Heart left ventricle (tissue), 16 donors: Measurements from ENCODE around the gene OR4B1. TPM values are rescaled to one million over a fixed set of nuclear protein-coding genes. Genes with fewer than 3 reads are reported as not detected.
A peak's percentile ranks its signal among the peaks of the same experiment; 100 is the strongest.
"Not testable (repeated sequence)": the region's sequence is repeated elsewhere in the genome, so short reads cannot be mapped to it uniquely, and the experiment has no call there.

Source experiments
- ATAC-seq, 4 donors: fragments of 200-7000 bp; cut with Tn5 transposase; one replicate each; pipeline ENCODE4 v1.9.1; 2020 to 2022; ENCODE audit warnings: moderate library complexity in 4 of 4, mild to moderate bottlenecking in 3 of 4, moderate number of reproducible peaks in 1 of 4
- DNase-seq, 5 donors: peaks; one replicate each; pipeline ENCODE4 v3.0.0-alpha.2; 2020
- H3K27ac ChIP-seq, 12 donors: fragments of 200-600 bp; sonication (generic) in 4 of 12; one replicate each; pipeline versions ENCODE4 v1.5.0 to v1.8.0; 2016 to 2022; ENCODE audit warnings: mild to moderate bottlenecking in 2 of 12
- H3K27me3 ChIP-seq, 9 donors: fragments of 200-600 bp; sonication (generic) in 2 of 9; one replicate each; pipeline versions ENCODE4 v1.5.1 to v1.8.0; 2016 to 2022; ENCODE audit warnings: mild to moderate bottlenecking in 3 of 9
- H3K36me3 ChIP-seq, 9 donors: fragments of 200-600 bp; sonication (generic) in 2 of 9; one replicate each; pipeline versions ENCODE4 v1.5.0 to v1.8.0; 2018 to 2022; ENCODE audit warnings: mild to moderate bottlenecking in 2 of 9
- H3K4me1 ChIP-seq, 12 donors: fragments of 200-600 bp; sonication (generic) in 4 of 12; one replicate each; pipeline versions ENCODE4 v1.5.0 to v1.8.0; 2016 to 2022; ENCODE audit warnings: mild to moderate bottlenecking in 3 of 12
- H3K4me3 ChIP-seq, 12 donors: fragments of 200-600 bp; sonication (generic) in 4 of 12; one replicate each; pipeline versions ENCODE4 v1.5.0 to v1.8.0; 2017 to 2022; ENCODE audit warnings: mild to moderate bottlenecking in 9 of 12, moderate library complexity in 4 of 12
- H3K9me3 ChIP-seq, 12 donors: fragments of 200-600 bp; sonication (generic) in 4 of 12; one replicate each; pipeline versions ENCODE4 v1.5.0 to v1.8.0; 2016 to 2022; ENCODE audit warnings: mild to moderate bottlenecking in 1 of 12
- CTCF ChIP-seq, 12 donors: fragments of 200-600 bp; sonication (generic) in 4 of 12; IDR thresholded peaks; one replicate each; pipeline versions ENCODE4 v1.5.0 to v1.8.0; 2018 to 2022; ENCODE audit warnings: antibody characterized with exemption in 12 of 12, mild to moderate bottlenecking in 5 of 12
- POLR2A ChIP-seq, 2 donors: fragments of 450-650 bp; IDR thresholded peaks; one replicate each; pipeline ENCODE4 v1.6.1; 2017; ENCODE audit warnings: antibody characterized with exemption in 2 of 2, mild to moderate bottlenecking in 2 of 2, moderate library complexity in 2 of 2
- WGBS, 4 donors: extraction: QIAGEN DNeasy Blood & Tissue Kit in 2 of 4; methylation state at CpG; one replicate each; pipeline versions ENCODE4 v1.1.5 to v1.1.7; 2013 to 2018; 5-methylcytosine and 5-hydroxymethylcytosine counted together
- intact Hi-C, 10 donors: fragments of 100-400 bp; cut with DNase I; formaldehyde crosslinking; loops; one replicate each; pipeline versions ENCODE4 v1.11.1 to v1.14.2; 2022
- polyA plus RNA-seq, 2 donors: library from polyadenylated mRNA; stranded (reverse); fragments of 200-250 nt; gene quantifications; one replicate each; pipeline ENCODE4 v1.2.3, GENCODE V29; 2013
- total RNA-seq, 9 donors: library from RNA; depleted of rRNA in 2 of 9; stranded (reverse); fragments of >200 nt in 2 of 9; fragmentation: NEBNext Ultra II Directional in 3 of 9; extraction: Animal tissue kit (Norgen Biotek cat#: 25700) in 3 of 9; gene quantifications; one replicate each; pipeline versions ENCODE4 v1.1.0 to v1.2.4, GENCODE V29; 2016 to 2023
- donor health status: ischemic (EF 13 %, LVEDD 7.1; RV severe dilation, severe dysfunction).
- donor health status: healthy with polysubstance abuse.
- donor health status: DM: no; HTN: yes; CAD: no.
- donor health status: DM: no; HTN: no; CAD: no.
- donor health status: ischemic (EF 25% LVEDD 6.9; RV normal size, moderate dysfunction).
- donor health status: ischemic (EF 25% LVEDD 5.7; RV mildly dilated, moderate dysfunction).
- donor health status: healthy.
- donor health status: DM: yes; HTN: yes; CAD: no.
- donor health status: ischemic (EF 35%, LVEDD 5.7; RV mildly dilated, moderate dysfunction).
- donor health status: nonischemic (EF 11% LVEDD 7.7; RV severe dilation, severe dysfunction).
- donor health status: DM: yes; HTN: yes; CAD: no.
- donor health status: PGD.
- donor health status: ischemic (EF 29% LVEDD 5.4; RV normal size, mild dysfunction).
- donor health status: nonischemic (EF 23%, LVEDD 6.1; RV moderate dilation, normal function).

The OR4B1 gene
- total and polyA plus RNA-seq, 11 donors, result not detected

GRCh38 chr11:48193876-48194275 is 22.7 kb upstream of the OR4B1 start:
- Histone ChIP-seq H3K27me3 (no peaks in the 10 kb centered on the region), H3K4me1 (no peaks in the 10 kb centered on the region), H3K27ac (no peak overlapping the region), H3K4me3 (no peak overlapping the region), H3K36me3 (no peaks in the 10 kb centered on the region), H3K9me3 (peaks cover 0 to 33% (median 2%) of the 10 kb centered on the region in 12 donors)
- no peak for ATAC-seq
- 52 to 61% (median 57%) methylated on average over 2 of the region's 2 CpGs for WGBS, 4 donors
- TF ChIP-seq CTCF (IDR thresholded peaks at IDR 0.05), result no peak
- TF ChIP-seq POLR2A (IDR thresholded peaks at IDR 0.05), result no peak
- intact Hi-C loops, result no loop called here
- DNase-seq, result no peak

GRCh38 chr11:48207881-48208280 is 8.7 kb upstream of the OR4B1 start:
- intact Hi-C loops, result no loop called here
- Histone ChIP-seq H3K4me3 (no peak overlapping the region), H3K36me3 (no peaks in the 10 kb centered on the region), H3K27me3 (no peaks in the 10 kb centered on the region), H3K4me1 (no peaks in the 10 kb centered on the region), H3K27ac (no peak overlapping the region), H3K9me3 (peaks cover 0 to 10% (median 0%) of the 10 kb centered on the region in 12 donors)
- TF ChIP-seq CTCF (IDR thresholded peaks at IDR 0.05) (no peak), POLR2A (IDR thresholded peaks at IDR 0.05) (no peak)
- DNase-seq (no peak), ATAC-seq (no peak)
- 78 to 94% (median 85%) methylated on average over 2 of the region's 2 CpGs for WGBS, 4 donors

- Histone ChIP-seq H3K4me1 (no peaks in the 10 kb centered on the region), H3K36me3 (no peaks in the 10 kb centered on the region), H3K9me3 (no peaks in the 10 kb centered on the region), H3K27me3 (no peaks in the 10 kb centered on the region), H3K4me3 (no peak overlapping the region), H3K27ac (no peak overlapping the region)
- TF ChIP-seq CTCF (IDR thresholded peaks at IDR 0.05) (no peak), POLR2A (IDR thresholded peaks at IDR 0.05) (no peak)
- WGBS, 4 donors, result 29 to 35% (median 33%) methylated on average over 7 of the region's 7 CpGs
- intact Hi-C loops, result no loop called here
- DNase-seq (no peak), ATAC-seq (no peak)
Measured at GRCh38 chr11:48210052-48210451, 6.6 kb upstream of the OR4B1 start.

- Histone ChIP-seq H3K27me3 (no peaks in the 10 kb centered on the region), H3K4me3 (no peak overlapping the region), H3K9me3 (peaks cover 0 to 15% (median 0%) of the 10 kb centered on the region in 12 donors), H3K27ac (no peak overlapping the region), H3K4me1 (no peaks in the 10 kb centered on the region), H3K36me3 (no peaks in the 10 kb centered on the region)
- DNase-seq (peak in 1 of 5 donors; percentile 54), ATAC-seq (no peak)
- intact Hi-C loops, result no loop called here
- TF ChIP-seq CTCF (IDR thresholded peaks at IDR 0.05) (no peak), POLR2A (IDR thresholded peaks at IDR 0.05) (no peak)
- WGBS, 4 donors, result 77 to 88% (median 80%) methylated on average over 11 to 18 of the region's 18 CpGs
Measured at GRCh38 chr11:48228761-48229160, 12.2 kb downstream of the OR4B1 start.

GRCh38 chr11:48230057-48230456 is 13.4 kb downstream of the OR4B1 start:
- H3K4me1 ChIP-seq, ATAC-seq, H3K27ac ChIP-seq, H3K27me3 ChIP-seq, intact Hi-C loops, H3K4me3 ChIP-seq, DNase-seq, H3K36me3 ChIP-seq: not testable (repeated sequence)
- peaks cover 0 to 15% (median 0%) of the 10 kb centered on the region in 12 donors for H3K9me3 ChIP-seq
- WGBS, 4 donors, result 81 to 87% (median 85%) methylated on average over 11 of the region's 11 CpGs
